Erythroblast (primary cell): ENCODE measurements around the gene PTGES3.

Source experiments
- GATA1 ChIP-seq: IDR thresholded peaks from 2 replicates; pipeline ENCODE4 v1.6.1; 2011; ENCODE audit warnings: low read depth, mild to moderate bottlenecking, control low read depth, low read length, moderate library complexity
- POLR2A ChIP-seq: IDR thresholded peaks from 2 replicates; pipeline ENCODE4 v1.6.1; 2011; ENCODE audit warnings: mild to moderate bottlenecking, low read length

- TF ChIP-seq POLR2A (no peak), GATA1 (no peak)
Observed at GRCh38 chr12:56718636-56719035, 30.6 kb upstream of the PTGES3 start.
